Measurements from ENCODE around the gene MIGA1. TPM values are rescaled to one million over a fixed set of nuclear protein-coding genes. Genes with fewer than 3 reads are reported as not detected.

The MIGA1 gene
- total and polyA plus RNA-seq, 2 of the 13 experiments (the other 11 are each of a cell fraction or from before 2014, with no cell fraction given), result 3.8 to 6.6 TPM

GRCh38 chr1:77796695-77797405 is 17.4 kb downstream of the MIGA1 start (continued):
- TF ChIP-seq ZFP36 (IDR thresholded peaks at IDR 0.05; ENCODE audit: borderline replicate concordance, low read depth, low read length, partially characterized antibody), result no peak

- H3K4me2 ChIP-seq (ENCODE audit: low read depth, low read length), result no peak overlapping the region
- in situ Hi-C loops (cut with HindIII; ENCODE audit: extremely low pct_ligation_motif_present, low pct_unique_long_range_greater_than_20kb) (no loop called here), intact Hi-C loops (cut with micrococcal nuclease; ENCODE audit: unreplicated experiment) (loop anchor here (2.0 kb wide), 1 partner anchor 39 kb away; the partner anchor contains the start of gene USP33)
- no peak overlapping the region for H3K9ac ChIP-seq (ENCODE audit: insufficient read depth, low read depth, low read length)
- no peaks in the 10 kb centered on the region for H3K9me3 ChIP-seq (ENCODE audit: low read length)
- H3K36me3 ChIP-seq (replicated peaks in 1 of 2; ENCODE audit: control insufficient read depth in 1 of 2, insufficient read depth in 2 of 2, low read length in 2 of 2), result 0 out of 5 replicates have a peak, but pooled peaks cover 0 to 1% of the 10 kb centered on the region in 2 experiments
- no peak for FAIRE-seq
- no peaks in the 10 kb centered on the region for H3K79me2 ChIP-seq (ENCODE audit: insufficient read depth, low read length)
- peaks cover 12% of the 10 kb centered on the region for H3K4me1 ChIP-seq (ENCODE audit: insufficient read depth, low read length)
- ChIA-PET CTCF (ENCODE audit: low intra/inter-chr PET ratio, low total read pairs) (no interaction called here), POLR2A (no interaction called here)
- no peak overlapping the region for H3K4me3 ChIP-seq (replicated peaks in 1 of 3; ENCODE audit: insufficient read depth in 1 of 3, low read depth in 2 of 3, low read length in 3 of 3)
- no TSS peak for BruUV-seq (replicated peaks)
- H4K20me1 ChIP-seq (ENCODE audit: insufficient read depth, low read length), result no peaks in the 10 kb centered on the region
- DNase-seq (ENCODE audit: low spot score), result no peak
- TF ChIP-seq MYNN (CRISPR knock-in tag; IDR thresholded peaks at IDR 0.05; ENCODE audit: low read depth) (no peak), DRAP1 (CRISPR knock-in tag; IDR thresholded peaks at IDR 0.05) (no peak), FLYWCH1 (CRISPR knock-in tag; IDR thresholded peaks at IDR 0.05) (no peak), JUND (CRISPR knock-in tag; IDR thresholded peaks at IDR 0.05) (no peak), SPEN (CRISPR knock-in tag; IDR thresholded peaks at IDR 0.05; ENCODE audit: low read depth) (no peak), ZNF710 (CRISPR knock-in tag; IDR thresholded peaks at IDR 0.05; ENCODE audit: borderline replicate concordance) (no peak), ZNF569 (CRISPR knock-in tag; IDR thresholded peaks at IDR 0.05; ENCODE audit: borderline replicate concordance) (no peak), SP5 (CRISPR knock-in tag; IDR thresholded peaks at IDR 0.05; ENCODE audit: borderline replicate concordance, low read depth) (no peak), STAT6 (CRISPR knock-in tag; IDR thresholded peaks at IDR 0.05; ENCODE audit: borderline replicate concordance) (no peak)
- H3K27me3 ChIP-seq (ENCODE audit: control insufficient read depth in 1 of 2, insufficient read depth in 2 of 2, low read length in 2 of 2), result no peaks in the 10 kb centered on the region
- ATAC-seq, result no peak
- H2AFZ ChIP-seq (ENCODE audit: low read length), result no peak overlapping the region
- no peak overlapping the region for H3K27ac ChIP-seq (ENCODE audit: extremely low read length, insufficient read depth, low read length)
These were observed 18.5 kb downstream of the MIGA1 start for GRCh38 chr1:77797991-77798390.

Measured in HepG2 (cell line).